ES-I3 (cell line): ENCODE results near the gene NDST3.
A peak's percentile ranks its signal among the peaks of the same experiment; 100 is the strongest.

Experiments
- H3K36me3 ChIP-seq: 2 replicates; pipeline ENCODE4 v1.6.1; 2013; ENCODE audit warnings: mild to moderate bottlenecking, low read length, control low read depth, moderate library complexity; ENCODE audit not compliant: insufficient read depth
- H3K4me1 ChIP-seq: 2 replicates; pipeline ENCODE4 v1.6.1; 2013; ENCODE audit warnings: mild to moderate bottlenecking, control low read depth, low read length; ENCODE audit not compliant: insufficient read depth
- H3K9ac ChIP-seq: 2 replicates; pipeline ENCODE4 v1.6.1; 2013; ENCODE audit warnings: low read depth, mild to moderate bottlenecking, low read length, moderate library complexity
- H3K9me3 ChIP-seq: 2 replicates; pipeline ENCODE4 v1.6.1; 2013; ENCODE audit warnings: mild to moderate bottlenecking, low read length, moderate library complexity; ENCODE audit not compliant: control insufficient read depth, insufficient read depth

The NDST3 gene

DNA sequence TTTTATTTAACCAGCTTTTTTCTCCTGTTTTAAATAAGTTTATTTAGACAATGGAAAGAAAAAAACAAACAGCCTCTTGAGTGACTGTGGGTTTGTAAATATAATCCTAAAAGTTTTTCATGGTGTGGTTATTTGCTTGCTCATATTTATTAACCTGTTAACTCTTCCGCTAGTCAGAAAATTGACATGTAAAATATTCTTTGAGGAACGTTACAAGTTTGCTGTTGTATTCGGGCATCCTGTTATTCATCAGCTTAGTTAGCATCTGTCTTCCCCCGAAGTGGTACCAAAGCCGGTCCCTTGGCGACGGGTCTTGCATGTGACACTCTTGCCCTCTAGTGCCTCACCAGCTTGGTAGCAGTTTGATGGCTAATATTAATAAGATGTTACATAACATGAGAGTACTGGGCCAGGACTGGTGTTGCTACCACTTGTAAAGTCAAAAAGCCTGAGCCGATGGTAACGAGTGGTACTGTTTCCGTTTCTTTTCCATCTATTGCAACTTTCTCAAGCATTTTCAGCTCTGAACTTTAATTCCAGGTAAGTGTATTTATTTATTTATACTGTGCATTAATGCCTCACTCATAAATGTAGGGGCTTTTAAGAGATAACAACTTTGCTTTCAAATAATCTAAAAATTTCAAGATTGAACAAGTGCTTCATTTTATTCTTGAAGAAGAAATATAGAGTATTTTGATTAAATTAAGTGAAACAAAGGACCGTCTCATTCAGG lies at the start of gene NDST3:
Gene NDST3, plus strand, starts transcription at position 434 of the 733 bp plus-strand sequence. CDS start 19,425 bp downstream, outside the sequence.
- no peaks in the 10 kb centered on the region for H3K9me3 ChIP-seq
- peak within 1 kb of the TSS; percentile 77 for H3K9ac ChIP-seq
- H3K4me1 ChIP-seq = no peaks in the 10 kb centered on the region
- H3K36me3 ChIP-seq = no peaks in the 10 kb centered on the region

DNA sequence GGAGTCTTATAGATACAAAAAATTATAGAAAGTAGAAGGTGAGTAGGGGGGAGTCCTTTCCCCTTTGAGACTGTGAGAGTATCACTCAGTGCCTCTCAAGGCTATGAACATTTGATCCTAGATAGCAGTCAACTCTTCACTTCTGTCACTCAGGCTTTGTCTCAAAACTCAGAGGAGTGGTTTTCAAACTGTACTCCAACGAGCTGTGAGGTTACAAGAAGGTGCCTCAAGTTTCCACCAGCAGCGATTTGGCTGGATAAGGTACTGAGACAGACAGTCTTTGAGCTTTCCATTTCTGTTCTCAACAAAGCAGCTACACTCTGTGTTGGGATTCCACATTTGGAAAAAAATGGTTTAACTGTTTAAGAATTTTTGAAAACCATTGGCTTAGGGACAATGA lies 48.0 kb upstream of the NDST3 start:
- no peaks in the 10 kb centered on the region for H3K9me3 ChIP-seq
- H3K9ac ChIP-seq = no peak overlapping the region
- H3K4me1 ChIP-seq = no peaks in the 10 kb centered on the region
- no peaks in the 10 kb centered on the region for H3K36me3 ChIP-seq

DNA sequence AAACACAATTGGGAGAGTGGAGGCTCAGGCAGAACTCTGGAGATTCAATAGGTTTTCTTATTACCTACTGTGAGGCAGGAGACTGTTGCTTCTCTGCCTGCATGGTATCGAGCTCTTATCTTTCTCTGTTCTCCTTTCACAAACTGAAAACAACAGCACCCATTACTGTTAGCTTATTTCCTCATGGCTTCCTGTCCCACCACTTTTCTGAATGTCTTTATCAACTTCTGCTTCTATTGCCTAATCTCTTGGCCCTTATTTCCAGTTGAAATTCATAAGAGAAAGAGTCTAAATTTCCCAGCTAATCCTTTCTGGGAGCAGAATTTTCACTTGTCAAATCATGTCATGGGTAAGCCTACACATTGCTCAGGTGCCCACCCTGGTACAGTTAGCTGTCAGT lies 46.8 kb upstream of the NDST3 start:
- no peaks in the 10 kb centered on the region for H3K9me3 ChIP-seq
- H3K36me3 ChIP-seq = no peaks in the 10 kb centered on the region
- no peak overlapping the region for H3K9ac ChIP-seq
- H3K4me1 ChIP-seq = no peaks in the 10 kb centered on the region

DNA sequence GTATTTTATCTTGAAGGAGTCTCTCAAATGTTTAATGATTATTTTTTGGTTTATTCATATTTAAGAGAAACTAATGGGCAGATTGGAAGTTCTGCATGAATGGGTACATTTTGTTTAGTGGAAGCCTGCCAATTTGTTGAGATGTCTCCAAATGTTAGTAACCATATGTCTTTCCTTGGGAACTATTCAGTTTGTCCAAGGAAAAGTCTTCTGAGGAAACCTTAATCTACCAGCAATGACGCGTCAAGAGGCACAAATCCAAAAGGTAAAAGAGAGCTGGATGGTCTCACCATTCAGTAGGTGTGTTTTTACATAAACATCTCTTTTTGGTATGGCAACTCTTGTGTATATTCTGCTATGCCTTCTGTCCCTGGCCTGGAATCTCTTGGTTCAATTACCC lies 37.4 kb upstream of the NDST3 start:
- Histone ChIP-seq H3K36me3 (no peaks in the 10 kb centered on the region), H3K9me3 (no peaks in the 10 kb centered on the region), H3K9ac (no peak overlapping the region), H3K4me1 (no peaks in the 10 kb centered on the region)

DNA sequence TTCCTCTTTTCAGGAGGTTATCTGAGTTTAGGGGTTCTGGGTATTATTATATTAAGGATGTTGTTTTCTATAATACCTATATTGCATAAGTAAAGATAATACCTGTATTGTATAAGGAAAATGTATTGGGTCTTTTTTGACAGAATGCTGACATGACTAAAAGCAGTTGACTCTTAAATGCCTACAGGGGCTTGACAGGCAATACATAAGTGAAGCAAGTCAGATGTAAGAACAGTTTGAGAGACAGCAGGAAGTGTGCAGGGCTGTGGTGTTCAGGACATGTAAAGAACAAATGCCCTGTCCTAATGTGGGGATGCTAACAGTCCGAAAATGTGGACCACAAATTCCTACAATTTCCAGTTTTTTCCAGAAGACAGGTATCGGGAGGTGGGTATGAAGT lies 30.2 kb upstream of the NDST3 start:
- no peaks in the 10 kb centered on the region for H3K9me3 ChIP-seq
- no peak overlapping the region for H3K9ac ChIP-seq
- H3K4me1 ChIP-seq = no peaks in the 10 kb centered on the region
- H3K36me3 ChIP-seq = no peaks in the 10 kb centered on the region

DNA sequence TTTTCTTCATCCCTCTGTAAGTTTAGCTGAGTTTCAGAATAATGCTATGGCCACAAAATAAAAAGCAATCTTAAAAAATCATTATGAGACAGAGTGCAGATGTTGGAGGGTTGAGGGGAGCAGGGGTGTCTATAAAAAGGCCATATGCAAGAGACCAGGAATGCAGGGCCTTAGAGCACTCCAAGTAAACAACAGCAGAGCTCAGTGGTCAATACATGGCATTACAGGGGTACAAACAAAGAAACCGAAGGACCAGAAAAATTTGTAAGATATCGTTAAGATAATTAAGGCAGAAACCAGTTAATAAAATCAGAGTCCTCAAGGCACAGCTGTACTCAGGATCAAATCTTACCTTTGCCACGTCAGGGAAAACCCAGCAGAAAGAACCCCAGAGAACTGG lies 28.4 kb upstream of the NDST3 start:
- no peak overlapping the region for H3K9ac ChIP-seq
- no peaks in the 10 kb centered on the region for H3K4me1 ChIP-seq
- no peaks in the 10 kb centered on the region for H3K9me3 ChIP-seq
- no peaks in the 10 kb centered on the region for H3K36me3 ChIP-seq

DNA sequence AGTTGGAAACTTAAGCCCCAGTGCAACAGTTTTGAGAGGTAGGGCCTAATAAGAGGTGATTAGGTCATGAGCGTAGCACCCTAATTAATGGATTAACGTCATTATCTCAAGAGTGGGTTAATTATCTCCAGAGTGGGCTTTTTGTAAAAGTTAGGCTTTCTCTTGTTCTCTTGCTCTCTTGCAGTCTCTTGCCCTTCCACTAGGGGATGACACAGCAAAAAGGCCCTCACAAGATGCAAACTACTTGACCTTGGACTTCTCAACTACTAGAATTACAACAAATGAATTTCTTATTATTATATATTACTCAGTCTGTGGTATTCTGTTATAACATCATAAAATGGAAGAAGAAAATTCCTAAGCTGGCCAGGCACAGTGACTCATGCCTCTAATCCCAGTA lies 22.1 kb upstream of the NDST3 start:
- no peaks in the 10 kb centered on the region for H3K4me1 ChIP-seq
- H3K9ac ChIP-seq = no peak overlapping the region
- H3K9me3 ChIP-seq = no peaks in the 10 kb centered on the region
- H3K36me3 ChIP-seq = no peaks in the 10 kb centered on the region

DNA sequence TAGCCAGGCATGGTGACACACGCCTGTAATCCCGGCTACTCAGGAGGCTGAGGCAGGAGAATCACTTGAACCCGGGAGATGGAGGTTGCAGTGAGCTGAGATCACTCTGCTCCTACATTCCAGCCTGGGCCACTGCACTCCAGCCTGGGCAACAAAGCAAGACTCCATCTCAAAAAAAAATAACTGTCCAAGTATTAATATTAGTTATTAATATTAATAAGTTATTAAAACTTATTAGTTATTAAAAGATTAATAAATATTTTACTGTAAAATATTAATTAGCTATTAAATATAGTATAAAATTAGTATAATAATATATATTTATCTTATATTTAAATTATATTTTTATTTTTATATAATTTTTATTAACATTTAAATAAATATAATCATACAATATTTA lies 19.5 kb upstream of the NDST3 start:
- Histone ChIP-seq H3K9me3 (no peaks in the 10 kb centered on the region), H3K36me3 (no peaks in the 10 kb centered on the region), H3K4me1 (no peaks in the 10 kb centered on the region), H3K9ac (no peak overlapping the region)

DNA sequence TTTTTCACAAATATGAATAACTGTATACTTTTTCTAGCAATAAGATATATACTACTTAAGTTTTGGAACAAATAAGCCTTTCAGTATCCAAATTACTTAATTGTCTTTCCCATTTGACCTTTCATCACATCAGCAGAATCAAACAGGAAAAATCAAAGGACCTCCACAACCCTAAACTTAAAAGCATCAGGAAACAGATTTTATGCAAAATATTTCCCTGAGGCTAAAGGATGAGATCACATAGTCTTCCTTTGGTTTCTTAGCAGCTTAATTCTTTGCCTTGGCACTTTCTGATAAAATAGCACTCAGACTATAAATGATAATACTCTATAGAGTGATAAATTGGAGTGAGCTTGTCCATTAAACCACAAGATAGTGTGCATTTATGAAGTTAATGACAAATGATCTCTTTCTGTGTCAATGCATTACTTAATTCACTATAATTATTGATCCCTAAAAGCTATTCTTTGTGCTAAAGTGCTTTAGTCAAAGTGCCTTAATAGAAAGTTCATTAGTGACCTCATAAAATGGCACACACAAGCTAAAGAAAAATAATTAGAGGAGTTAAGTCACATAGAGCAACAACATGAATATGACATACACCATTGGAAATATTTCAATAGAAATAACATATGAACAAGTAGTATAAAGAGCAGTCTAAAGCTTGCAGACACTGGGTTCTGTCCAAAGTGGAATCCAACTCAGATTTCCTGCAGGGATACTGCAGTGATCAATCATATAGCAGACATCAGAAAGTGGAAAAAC lies 15.7 kb upstream of the NDST3 start:
- H3K36me3 ChIP-seq = no peaks in the 10 kb centered on the region
- H3K4me1 ChIP-seq = no peaks in the 10 kb centered on the region
- no peak overlapping the region for H3K9ac ChIP-seq
- no peaks in the 10 kb centered on the region for H3K9me3 ChIP-seq

DNA sequence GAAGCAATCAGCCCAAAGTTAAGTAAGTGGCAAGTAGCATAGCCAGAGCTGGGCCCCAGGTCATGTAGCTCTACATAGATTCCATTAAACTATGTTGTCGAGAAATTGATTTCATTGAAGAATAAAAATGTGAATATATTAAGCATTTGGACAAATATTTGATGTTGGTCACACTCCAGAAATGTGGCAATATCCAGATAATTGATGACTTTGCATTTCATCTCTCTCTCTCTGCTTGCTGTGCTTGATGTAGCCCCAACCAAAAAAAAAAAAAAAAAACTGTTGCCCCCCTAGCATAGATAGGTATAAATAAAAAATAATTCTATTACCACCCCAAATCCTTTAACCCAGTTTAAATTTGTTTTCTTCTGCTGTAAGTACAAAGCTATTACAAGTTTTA lies 7.5 kb upstream of the NDST3 start:
- no peaks in the 10 kb centered on the region for H3K4me1 ChIP-seq
- H3K9me3 ChIP-seq = no peaks in the 10 kb centered on the region
- no peaks in the 10 kb centered on the region for H3K36me3 ChIP-seq
- no peak overlapping the region for H3K9ac ChIP-seq

DNA sequence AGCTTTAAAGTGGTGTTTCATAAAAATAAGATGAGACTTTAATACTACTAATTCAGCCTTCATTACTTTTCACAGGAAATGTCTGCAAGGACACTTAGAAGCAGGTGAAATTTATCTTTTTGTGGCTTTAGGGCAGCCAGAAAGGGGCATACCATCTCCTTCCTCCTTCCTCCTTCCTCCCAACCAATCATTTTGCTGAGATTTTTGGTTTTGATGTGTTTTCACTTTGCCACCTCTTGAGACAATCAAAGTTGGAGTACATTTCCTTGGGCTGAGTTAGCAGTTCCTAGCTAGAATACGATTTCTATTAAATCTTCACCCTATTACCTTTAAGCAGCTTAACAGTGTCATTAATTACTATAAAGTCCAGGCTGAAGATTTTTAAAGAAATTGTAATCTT lies 5.1 kb upstream of the NDST3 start:
- Histone ChIP-seq H3K4me1 (no peaks in the 10 kb centered on the region), H3K9ac (no peak overlapping the region), H3K9me3 (no peaks in the 10 kb centered on the region), H3K36me3 (no peaks in the 10 kb centered on the region)

DNA sequence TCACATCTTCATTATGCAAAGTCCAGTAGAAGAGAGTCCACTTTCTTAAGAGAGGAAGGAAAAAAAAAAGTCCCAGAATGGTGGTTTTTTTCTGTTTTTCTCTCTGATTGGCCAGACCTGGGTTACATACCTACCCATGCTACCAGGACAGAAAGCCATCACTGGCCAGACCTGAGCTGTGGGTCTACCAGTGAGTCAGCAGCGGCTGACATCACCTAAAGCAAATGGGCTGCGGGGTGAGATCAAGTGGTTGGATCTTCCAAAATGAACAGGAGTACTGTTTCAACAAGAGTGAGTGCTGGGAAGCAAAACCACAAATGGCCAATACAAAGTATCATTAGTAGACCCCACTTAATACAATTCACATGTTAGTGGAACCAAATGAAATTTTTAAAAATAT lies 1.6 kb upstream of the NDST3 start:
- no peaks in the 10 kb centered on the region for H3K4me1 ChIP-seq
- H3K36me3 ChIP-seq = no peaks in the 10 kb centered on the region
- H3K9ac ChIP-seq = peak overlapping the region; percentile 77; the same call in 1 of the 2 replicates
- no peaks in the 10 kb centered on the region for H3K9me3 ChIP-seq

DNA sequence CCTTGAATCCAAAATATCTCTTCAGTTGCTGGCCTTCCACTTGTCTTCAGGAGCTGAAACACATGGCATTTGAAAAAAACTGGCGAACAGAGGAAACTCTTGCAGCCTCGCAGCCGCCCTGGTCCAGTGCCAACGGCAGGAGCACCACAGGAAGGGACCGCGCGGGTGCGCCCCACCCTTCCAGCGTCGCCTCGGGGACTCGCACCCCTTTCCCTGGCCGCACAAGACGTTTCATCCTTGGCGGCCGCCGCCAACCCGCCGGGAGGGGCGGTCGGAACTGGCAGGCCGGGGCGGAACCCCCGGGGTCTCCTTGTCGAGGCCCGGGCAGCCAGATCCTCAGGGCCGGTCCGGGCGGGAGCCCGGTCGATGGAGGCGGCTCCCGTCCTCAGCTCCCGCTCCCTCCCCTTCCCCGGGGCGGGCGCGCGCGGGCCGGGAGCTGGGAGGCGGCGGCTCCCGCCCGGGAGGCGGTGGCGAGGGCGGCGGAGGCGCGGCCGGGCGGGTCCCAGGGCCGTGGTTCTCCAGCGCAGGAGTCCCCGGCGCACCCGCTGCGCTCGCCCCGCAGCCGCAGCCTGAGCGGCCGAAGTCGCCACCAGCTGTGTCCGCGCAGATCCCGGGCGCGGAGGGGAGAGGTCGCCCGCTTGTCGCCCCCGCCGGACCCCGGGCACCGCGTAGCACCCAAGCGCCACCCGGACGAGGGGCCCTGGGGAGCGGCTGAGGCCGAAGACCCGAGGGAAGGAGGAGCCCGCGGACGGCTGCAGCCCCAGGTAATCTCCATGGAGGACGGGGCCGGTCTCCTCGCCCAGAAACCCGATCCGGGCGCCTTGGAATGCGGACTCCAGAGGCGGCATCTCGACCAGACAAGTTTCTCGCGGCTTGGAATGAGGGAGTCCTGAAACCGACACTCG lies 886 bp upstream of the NDST3 start:
- no peaks in the 10 kb centered on the region for H3K4me1 ChIP-seq
- peak overlapping the region; percentile 77 for H3K9ac ChIP-seq
- no peaks in the 10 kb centered on the region for H3K9me3 ChIP-seq
- no peaks in the 10 kb centered on the region for H3K36me3 ChIP-seq

DNA sequence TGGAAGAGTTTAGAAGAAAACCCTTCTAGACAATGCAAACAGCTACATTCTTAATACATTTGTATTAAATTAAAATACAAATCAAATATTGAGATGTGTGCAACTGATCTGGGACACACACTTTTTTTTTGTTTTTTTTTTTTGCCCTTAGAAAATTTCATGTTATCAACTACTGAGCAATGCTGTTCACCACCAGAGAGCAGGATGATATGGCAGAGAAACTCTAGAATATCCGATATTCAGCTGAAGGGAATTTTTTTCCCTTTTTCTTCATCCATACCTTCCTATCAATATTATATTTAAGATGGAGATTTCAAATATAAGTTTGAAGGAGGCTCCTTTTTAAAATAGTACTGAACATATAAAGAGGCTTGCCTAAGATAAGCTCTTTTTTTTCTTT lies 1.0 kb downstream of the NDST3 start:
- Histone ChIP-seq H3K9me3 (no peaks in the 10 kb centered on the region), H3K9ac (no peak overlapping the region), H3K36me3 (no peaks in the 10 kb centered on the region), H3K4me1 (no peaks in the 10 kb centered on the region)
